Right forelimb (tissue), 1 donor: Measurements from ENCODE around the gene LYRM2.

Experiments
- DNase-seq: peaks from one replicate; pipeline ENCODE4 v3.0.0-alpha.2; 2018

Gene LYRM2

GRCh38 chr6:89638320-89639195 is at the start of gene LYRM2:
TSS of gene LYRM2 (minus strand) at chr6:89638747. CDS start at chr6:89638716, 31 bp downstream.
- peak; percentile 97 for DNase-seq

- DNase-seq: no peak
These were observed 49.8 kb upstream of the LYRM2 start for GRCh38 chr6:89688328-89688727.

GRCh38 chr6:89685311-89685710 is 46.8 kb upstream of the LYRM2 start:
- no peak for DNase-seq

GRCh38 chr6:89682991-89683390 is 44.4 kb upstream of the LYRM2 start:
- DNase-seq: no peak

- DNase-seq: no peak
These were observed 43.5 kb upstream of the LYRM2 start for GRCh38 chr6:89681983-89682564.

GRCh38 chr6:89680551-89680950 is 42.0 kb upstream of the LYRM2 start:
- no peak for DNase-seq

GRCh38 chr6:89680150-89680549 is 41.6 kb upstream of the LYRM2 start:
- DNase-seq: no peak

- no peak for DNase-seq
These were observed 40.9 kb upstream of the LYRM2 start for GRCh38 chr6:89679215-89680120.

- no peak for DNase-seq
These were observed 40.0 kb upstream of the LYRM2 start for GRCh38 chr6:89678531-89678930.

GRCh38 chr6:89675949-89676748 is 37.6 kb upstream of the LYRM2 start:
- no peak for DNase-seq

GRCh38 chr6:89670935-89671565 is 32.5 kb upstream of the LYRM2 start:
- DNase-seq: no peak

- DNase-seq: no peak
These were observed 30.5 kb upstream of the LYRM2 start for GRCh38 chr6:89669002-89669401.

- no peak for DNase-seq
These were observed 29.5 kb upstream of the LYRM2 start for GRCh38 chr6:89667872-89668556.

- no peak for DNase-seq
These were observed 24.2 kb upstream of the LYRM2 start for GRCh38 chr6:89662659-89663223.

GRCh38 chr6:89661559-89661958 is 23.0 kb upstream of the LYRM2 start:
- DNase-seq: no peak

- DNase-seq: no peak
These were observed 22.4 kb upstream of the LYRM2 start for GRCh38 chr6:89660981-89661380.

GRCh38 chr6:89657445-89658158 is 19.1 kb upstream of the LYRM2 start:
- DNase-seq: no peak

GRCh38 chr6:89655122-89655521 is 16.6 kb upstream of the LYRM2 start:
- DNase-seq: no peak

GRCh38 chr6:89650579-89650978 is 12.0 kb upstream of the LYRM2 start:
- no peak for DNase-seq

- no peak for DNase-seq
These were observed 11.1 kb upstream of the LYRM2 start for GRCh38 chr6:89649682-89650081.
